Gastroesophageal sphincter (tissue), 3 donors: ENCODE data around the gene SMYD4.
"Not testable (repeated sequence)": the region's sequence is repeated elsewhere in the genome, so short reads cannot be mapped to it uniquely, and the experiment has no call there.

ENCODE experiments used
- EP300 ChIP-seq: sonication (generic); formaldehyde crosslinking; IDR thresholded peaks from one replicate; pipeline ENCODE4 v1.6.1; 2017; ENCODE audit warnings: antibody characterized with exemption, mild to moderate bottlenecking
- POLR2A ChIP-seq, 2 donors: fragments of 450-650 bp; IDR thresholded peaks; one replicate each; pipeline ENCODE4 v1.6.1; 2017; ENCODE audit warnings: antibody characterized with exemption in 2 of 2, mild to moderate bottlenecking in 2 of 2, moderate library complexity in 1 of 2
- TF ChIP-seq, protein P1 (sequence below), 4 experiments: fragments of 200-600 bp in 2 of 4; fragments of 450-650 bp in 2 of 4; sonication (generic) in 1 of 4; IDR thresholded peaks; one replicate each; pipeline ENCODE4 v1.5.1; 2017 to 2019; ENCODE audit warnings: antibody characterized with exemption in 4 of 4, mild to moderate bottlenecking in 2 of 4, moderate library complexity in 2 of 4

DNA sequence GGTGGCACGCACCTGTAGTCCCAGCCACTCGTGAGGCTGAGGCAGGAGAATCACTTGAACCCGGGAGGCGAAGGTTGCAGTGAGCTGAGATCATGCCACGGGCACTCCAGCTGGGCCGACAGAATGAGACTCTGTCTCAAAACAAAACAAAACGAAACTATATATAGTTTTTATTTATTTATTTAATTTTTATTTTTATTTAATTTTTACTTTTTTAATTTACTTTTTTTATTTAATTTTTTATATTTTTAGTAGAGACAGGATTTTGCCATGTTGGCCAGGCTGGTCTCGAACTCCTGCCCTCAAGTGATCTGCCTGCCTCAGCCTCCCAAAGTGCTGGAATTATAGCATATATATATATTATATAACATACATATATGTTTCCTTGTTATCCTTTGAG, 26.8 kb upstream of the SMYD4 start:
- not testable (repeated sequence) for TF ChIP-seq POLR2A (IDR thresholded peaks at IDR 0.05); EP300
- TF ChIP-seq, protein P1, sequence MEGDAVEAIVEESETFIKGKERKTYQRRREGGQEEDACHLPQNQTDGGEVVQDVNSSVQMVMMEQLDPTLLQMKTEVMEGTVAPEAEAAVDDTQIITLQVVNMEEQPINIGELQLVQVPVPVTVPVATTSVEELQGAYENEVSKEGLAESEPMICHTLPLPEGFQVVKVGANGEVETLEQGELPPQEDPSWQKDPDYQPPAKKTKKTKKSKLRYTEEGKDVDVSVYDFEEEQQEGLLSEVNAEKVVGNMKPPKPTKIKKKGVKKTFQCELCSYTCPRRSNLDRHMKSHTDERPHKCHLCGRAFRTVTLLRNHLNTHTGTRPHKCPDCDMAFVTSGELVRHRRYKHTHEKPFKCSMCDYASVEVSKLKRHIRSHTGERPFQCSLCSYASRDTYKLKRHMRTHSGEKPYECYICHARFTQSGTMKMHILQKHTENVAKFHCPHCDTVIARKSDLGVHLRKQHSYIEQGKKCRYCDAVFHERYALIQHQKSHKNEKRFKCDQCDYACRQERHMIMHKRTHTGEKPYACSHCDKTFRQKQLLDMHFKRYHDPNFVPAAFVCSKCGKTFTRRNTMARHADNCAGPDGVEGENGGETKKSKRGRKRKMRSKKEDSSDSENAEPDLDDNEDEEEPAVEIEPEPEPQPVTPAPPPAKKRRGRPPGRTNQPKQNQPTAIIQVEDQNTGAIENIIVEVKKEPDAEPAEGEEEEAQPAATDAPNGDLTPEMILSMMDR (IDR thresholded peaks at IDR 0.05) = not testable (repeated sequence)
